Liver (tissue), 9 donors: Measurements from ENCODE around the gene ITGBL1. TPM values are rescaled to one million over a fixed set of nuclear protein-coding genes. Genes with fewer than 3 reads are reported as not detected.

ENCODE experiments used
- DNase-seq: peaks from one replicate; pipeline ENCODE4 v3.0.0-alpha.2; 2017; ENCODE audit warnings: low spot score
- H3K27ac ChIP-seq, 2 donors: one replicate each; pipeline ENCODE4 v1.7.0; 2013; ENCODE audit warnings: inconsistent platforms in 2 of 2, low read length in 2 of 2, control low read depth in 1 of 2, low read depth in 1 of 2, mild to moderate bottlenecking in 1 of 2
- H3K27me3 ChIP-seq, 4 donors: one replicate each; pipeline versions ENCODE4 v1.6.1 to v1.7.0; 2013; ENCODE audit warnings: low read length in 3 of 4, inconsistent platforms in 1 of 4, mild to moderate bottlenecking in 1 of 4, moderate library complexity in 1 of 4; ENCODE audit not compliant: control insufficient read depth in 4 of 4, insufficient read depth in 4 of 4
- H3K36me3 ChIP-seq, 4 donors: one replicate each; pipeline versions ENCODE4 v1.6.1 to v1.7.0; 2013; ENCODE audit warnings: low read length in 3 of 4, mild to moderate bottlenecking in 3 of 4, low read depth in 1 of 4, moderate library complexity in 1 of 4; ENCODE audit not compliant: control insufficient read depth in 4 of 4, insufficient read depth in 3 of 4
- H3K4me1 ChIP-seq, 4 donors: one replicate each; pipeline versions ENCODE4 v1.6.1 to v1.7.0; 2013; ENCODE audit warnings: low read length in 3 of 4, mild to moderate bottlenecking in 3 of 4, moderate library complexity in 1 of 4; ENCODE audit not compliant: control insufficient read depth in 4 of 4, insufficient read depth in 4 of 4
- H3K4me3 ChIP-seq, 3 donors: one replicate each; pipeline versions ENCODE4 v1.6.1 to v1.7.0; 2013; ENCODE audit warnings: low read length in 3 of 3, control low read depth in 1 of 3, low read depth in 1 of 3, mild to moderate bottlenecking in 1 of 3
- H3K9ac ChIP-seq, 2 donors: one replicate each; pipeline ENCODE4 v1.7.0; 2013; ENCODE audit warnings: low read length in 2 of 2, mild to moderate bottlenecking in 2 of 2, moderate library complexity in 2 of 2, control low read depth in 1 of 2, low read depth in 1 of 2
- H3K9me3 ChIP-seq, 4 donors: one replicate each; pipeline versions ENCODE4 v1.6.1 to v1.7.0; 2013; ENCODE audit warnings: low read length in 3 of 4; ENCODE audit not compliant: control insufficient read depth in 4 of 4
- ATF3 ChIP-seq: IDR thresholded peaks from 2 replicates; pipeline ENCODE4 v1.6.1; 2016; ENCODE audit warnings: antibody characterized with exemption
- EGR1 ChIP-seq, 2 donors: IDR thresholded peaks; 2 replicates each; pipeline ENCODE4 v1.6.1; 2016 to 2018; ENCODE audit warnings: antibody characterized with exemption in 2 of 2, low read depth in 2 of 2
- FOXA1 ChIP-seq: IDR thresholded peaks from 2 replicates; pipeline ENCODE4 v1.6.1; 2016; ENCODE audit warnings: antibody characterized with exemption
- FOXA2 ChIP-seq: IDR thresholded peaks from 2 replicates; pipeline ENCODE4 v1.6.1; 2016; ENCODE audit warnings: antibody characterized with exemption
- GABPA ChIP-seq, 2 donors: IDR thresholded peaks in 1 of 2; conservative IDR thresholded peaks in 1 of 2; 2 replicates each; pipeline ENCODE4 v1.6.1; 2016; ENCODE audit warnings: antibody characterized with exemption in 2 of 2, mild to moderate bottlenecking in 1 of 2, moderate library complexity in 1 of 2
- JUND ChIP-seq, 2 donors: IDR thresholded peaks; 2 replicates each; pipeline ENCODE4 v1.6.1; 2016; ENCODE audit warnings: antibody characterized with exemption in 2 of 2
- MAX ChIP-seq: IDR thresholded peaks from 2 replicates; pipeline ENCODE4 v1.6.1; 2016; ENCODE audit warnings: antibody characterized with exemption
- NR2F2 ChIP-seq: IDR thresholded peaks from 2 replicates; pipeline ENCODE4 v1.6.1; 2016; ENCODE audit warnings: antibody characterized with exemption
- REST ChIP-seq: IDR thresholded peaks from 2 replicates; pipeline ENCODE4 v1.6.1; 2016; ENCODE audit warnings: antibody characterized with exemption, mild to moderate bottlenecking
- RXRA ChIP-seq, 2 donors: IDR thresholded peaks; 2 replicates each; pipeline ENCODE4 v1.6.1; 2017 to 2018; ENCODE audit warnings: antibody characterized with exemption in 2 of 2, mild to moderate bottlenecking in 1 of 2
- TAF1 ChIP-seq: conservative IDR thresholded peaks from 2 replicates; pipeline ENCODE4 v1.6.1; 2016; ENCODE audit warnings: antibody characterized with exemption, mild to moderate bottlenecking
- WGBS: extraction: QIAGEN DNeasy Blood & Tissue Kit; methylation state at CpG from one replicate; pipeline ENCODE4 v1.1.7; 2013; 5-methylcytosine and 5-hydroxymethylcytosine counted together
- polyA plus RNA-seq, 2 donors: library from polyadenylated mRNA; stranded (reverse) in 1 of 2; unstranded in 1 of 2; fragments of 200-250 nt in 1 of 2; fragments of >200 nt in 1 of 2; fragmentation: Nextera tagmentation in 1 of 2; extraction: Ambion mirVana in 1 of 2; gene quantifications; one replicate each; pipeline versions ENCODE4 v1.2.1 to v1.2.3, GENCODE V29; 2013 to 2015
- total RNA-seq, 2 donors: library from RNA; depleted of rRNA; stranded (reverse); fragments of >200 nt; gene quantifications; one replicate each; pipeline ENCODE4 v1.2.3, GENCODE V29; 2014
- donor health status: healthy.
- donor health status: healthy.
- donor health status: healthy.
- donor health status: healthy.
- donor health status: healthy.

The ITGBL1 gene
- total and polyA plus RNA-seq, 4 donors: 0.28 to 2.2 (median 1.2) TPM

GRCh38 chr13:101545521-101545920 lies 93.0 kb downstream of the ITGBL1 start:
- no peaks in the 10 kb centered on the region for H3K27me3 ChIP-seq
- H3K36me3 ChIP-seq: no peaks in the 10 kb centered on the region
- H3K4me1 ChIP-seq: no peaks in the 10 kb centered on the region
- H3K27ac ChIP-seq: no peak overlapping the region
- H3K9me3 ChIP-seq: no peaks in the 10 kb centered on the region
- no peak overlapping the region for H3K4me3 ChIP-seq
- no peak for DNase-seq
- TF ChIP-seq RXRA (IDR thresholded peaks at IDR 0.05): no peak
- TF ChIP-seq TAF1: no peak
- TF ChIP-seq FOXA1: no peak
- TF ChIP-seq NR2F2: no peak
- no peak overlapping the region for H3K9ac ChIP-seq
- WGBS: 38% methylated on average over 1 of the region's 1 CpG

GRCh38 chr13:101552286-101552685 lies 99.8 kb downstream of the ITGBL1 start:
- Histone ChIP-seq H3K36me3 (no peaks in the 10 kb centered on the region), H3K27ac (no peak overlapping the region), H3K9me3 (no peaks in the 10 kb centered on the region), H3K4me1 (no peaks in the 10 kb centered on the region), H3K9ac (no peak overlapping the region), H3K4me3 (no peak overlapping the region), H3K27me3 (no peaks in the 10 kb centered on the region)
- WGBS: 74% methylated on average over 1 of the region's 1 CpG
- TF ChIP-seq FOXA1: no peak
- TF ChIP-seq MAX: no peak
- DNase-seq: no peak

GRCh38 chr13:101552786-101553185 lies 100.3 kb downstream of the ITGBL1 start:
- no peaks in the 10 kb centered on the region for H3K9me3 ChIP-seq
- DNase-seq: no peak
- no peaks in the 10 kb centered on the region for H3K36me3 ChIP-seq
- no peak overlapping the region for H3K27ac ChIP-seq
- TF ChIP-seq ATF3: no peak
- no peak for TF ChIP-seq JUND (IDR thresholded peaks at IDR 0.05)
- no peak for TF ChIP-seq EGR1 (IDR thresholded peaks at IDR 0.05; ENCODE audit: low read depth in 2 of 2)
- no peak for TF ChIP-seq REST
- no peak for TF ChIP-seq FOXA2
- no peak for TF ChIP-seq NR2F2
- TF ChIP-seq GABPA (IDR thresholded peaks at IDR 0.05 in 1 of 2, conservative IDR thresholded peaks at IDR 0.05 in 1 of 2): no peak
- no peaks in the 10 kb centered on the region for H3K4me1 ChIP-seq
- no peak overlapping the region for H3K9ac ChIP-seq
- H3K4me3 ChIP-seq: no peak overlapping the region
- H3K27me3 ChIP-seq: no peaks in the 10 kb centered on the region
